HEK293T (cell line): Measurements from ENCODE around the gene IL18R1.

Experiments used
- CTCF ChIA-PET: fragments of 350-600 bp; formaldehyde crosslinking; extraction: SDS; loops from one replicate; lab custom pipeline; 2021; ENCODE audit warnings: antibody characterized with exemption, inconsistent platforms; lab: Yijun Ruan, JAX
- POLR2A ChIA-PET: fragments of 350-600 bp; formaldehyde crosslinking; extraction: SDS; loops from one replicate; lab custom pipeline; 2020; ENCODE audit warnings: antibody characterized with exemption, inconsistent platforms; lab: Yijun Ruan, JAX
- DNase-seq: peaks from one replicate; pipeline ENCODE4 v3.0.0; 2012; ENCODE audit warnings: mixed read lengths; ENCODE audit errors: extremely low spot score
- ARNT ChIP-seq: fragments of 450-650 bp; IDR thresholded peaks from 2 replicates; pipeline ENCODE4 v1.6.1; 2017; ENCODE audit warnings: mild to moderate bottlenecking
- BHLHE40 ChIP-seq: fragments of 450-650 bp; IDR thresholded peaks from 2 replicates; pipeline ENCODE4 v1.6.1; 2016; ENCODE audit warnings: mild to moderate bottlenecking, moderate library complexity, borderline replicate concordance
- CTBP1 ChIP-seq: fragments of 450-650 bp; IDR thresholded peaks from 2 replicates; pipeline ENCODE4 v1.6.1; 2016; ENCODE audit warnings: borderline replicate concordance
- ELF4 ChIP-seq: fragments of 450-650 bp; IDR thresholded peaks from 2 replicates; pipeline ENCODE4 v1.6.1; 2017; ENCODE audit warnings: antibody characterized with exemption
- FOXA1 ChIP-seq: fragments of 450-650 bp; IDR thresholded peaks from 2 replicates; pipeline ENCODE4 v1.6.1; 2016; ENCODE audit warnings: mild to moderate bottlenecking
- FOXK2 ChIP-seq: fragments of 450-650 bp; IDR thresholded peaks from 2 replicates; pipeline ENCODE4 v1.6.1; 2016; ENCODE audit warnings: mild to moderate bottlenecking
- FOXM1 ChIP-seq: fragments of 450-650 bp; IDR thresholded peaks from 2 replicates; pipeline ENCODE4 v1.6.1; 2017; ENCODE audit warnings: mild to moderate bottlenecking, borderline replicate concordance
- HDGF ChIP-seq: fragments of 450-650 bp; IDR thresholded peaks from 2 replicates; pipeline ENCODE4 v1.6.1; 2017; ENCODE audit warnings: antibody characterized with exemption, borderline replicate concordance
- L3MBTL2 ChIP-seq: fragments of 450-650 bp; conservative IDR thresholded peaks from 2 replicates; pipeline ENCODE4 v1.6.1; 2016; ENCODE audit warnings: mild to moderate bottlenecking
- LEF1 ChIP-seq: fragments of 450-650 bp; IDR thresholded peaks from 2 replicates; pipeline ENCODE4 v1.6.1; 2017; ENCODE audit warnings: mild to moderate bottlenecking, borderline replicate concordance
- NFRKB ChIP-seq: fragments of 450-650 bp; IDR thresholded peaks from 2 replicates; pipeline ENCODE4 v1.6.1; 2016; ENCODE audit warnings: mild to moderate bottlenecking, moderate library complexity
- SP1 ChIP-seq: fragments of 450-650 bp; IDR thresholded peaks from 2 replicates; pipeline ENCODE4 v1.6.1; 2017
- SUZ12 ChIP-seq: fragments of 450-650 bp; IDR thresholded peaks from 2 replicates; pipeline ENCODE4 v1.6.1; 2016; ENCODE audit warnings: mild to moderate bottlenecking
- TARDBP ChIP-seq: fragments of 450-650 bp; IDR thresholded peaks from 2 replicates; pipeline ENCODE4 v1.6.1; 2016
- ZNF384 ChIP-seq: fragments of 450-650 bp; IDR thresholded peaks from 2 replicates; pipeline ENCODE4 v1.6.1; 2016
- TF ChIP-seq, protein P1 (sequence below): fragments of 450-650 bp; IDR thresholded peaks from 2 replicates; pipeline ENCODE4 v1.6.1; 2016

Gene IL18R1

GRCh38 chr2:102396012-102396411 lies 40.4 kb downstream of the IL18R1 start:
- ChIA-PET POLR2A (no interaction called here), CTCF (no interaction called here)
- no peak for DNase-seq
- TF ChIP-seq ELF4 (no peak), SP1 (no peak), BHLHE40 (no peak), LEF1 (no peak), TARDBP (no peak)
- TF ChIP-seq, protein P1, sequence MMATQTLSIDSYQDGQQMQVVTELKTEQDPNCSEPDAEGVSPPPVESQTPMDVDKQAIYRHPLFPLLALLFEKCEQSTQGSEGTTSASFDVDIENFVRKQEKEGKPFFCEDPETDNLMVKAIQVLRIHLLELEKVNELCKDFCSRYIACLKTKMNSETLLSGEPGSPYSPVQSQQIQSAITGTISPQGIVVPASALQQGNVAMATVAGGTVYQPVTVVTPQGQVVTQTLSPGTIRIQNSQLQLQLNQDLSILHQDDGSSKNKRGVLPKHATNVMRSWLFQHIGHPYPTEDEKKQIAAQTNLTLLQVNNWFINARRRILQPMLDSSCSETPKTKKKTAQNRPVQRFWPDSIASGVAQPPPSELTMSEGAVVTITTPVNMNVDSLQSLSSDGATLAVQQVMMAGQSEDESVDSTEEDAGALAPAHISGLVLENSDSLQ, result no peak

DNA sequence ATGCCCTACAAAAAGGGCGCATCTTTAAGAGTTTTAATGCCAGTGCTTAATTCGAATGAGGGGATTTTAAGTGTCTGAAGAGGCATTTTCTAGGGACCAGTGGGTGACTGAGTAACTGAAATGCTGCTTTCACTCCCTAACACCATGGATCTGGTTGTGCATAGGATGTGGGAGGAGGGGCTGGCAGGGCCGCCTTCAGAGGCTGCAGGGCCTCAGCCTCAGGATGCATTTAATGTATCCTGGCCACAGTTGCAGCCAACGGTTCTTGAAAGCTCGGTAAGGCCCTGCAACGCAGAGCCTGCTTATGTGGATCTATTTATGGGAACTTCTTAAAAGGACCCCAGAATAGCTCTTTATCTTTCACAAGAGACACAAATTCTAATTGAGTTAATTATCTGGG lies 41.6 kb downstream of the IL18R1 start:
- no peak for DNase-seq
- no peak for TF ChIP-seq TARDBP
- no peak for TF ChIP-seq FOXK2
- TF ChIP-seq SP1, result no peak
- TF ChIP-seq, protein P1, result no peak
- no peak for TF ChIP-seq SUZ12
- TF ChIP-seq ARNT, result no peak
- TF ChIP-seq ELF4, result no peak
- TF ChIP-seq HDGF, result no peak
- TF ChIP-seq L3MBTL2, result no peak
- TF ChIP-seq CTBP1, result no peak
- no peak for TF ChIP-seq FOXA1
- TF ChIP-seq ZNF384, result no peak
- no peak for TF ChIP-seq LEF1
- no peak for TF ChIP-seq BHLHE40
- TF ChIP-seq NFRKB, result no peak
- no peak for TF ChIP-seq FOXM1
- CTCF ChIA-PET, result no interaction called here
- POLR2A ChIA-PET, result no interaction called here

GRCh38 chr2:102399499-102400141 lies 44.0 kb downstream of the IL18R1 start:
- CTCF ChIA-PET, result no interaction called here
- POLR2A ChIA-PET, result no interaction called here

GRCh38 chr2:102401456-102401855 lies 45.9 kb downstream of the IL18R1 start:
- TF ChIP-seq FOXM1, result no peak
- no peak for TF ChIP-seq CTBP1
- TF ChIP-seq SUZ12, result no peak
- TF ChIP-seq, protein P1, result no peak
- no peak for TF ChIP-seq LEF1
- no peak for TF ChIP-seq ELF4
- TF ChIP-seq BHLHE40, result no peak
- TF ChIP-seq SP1, result no peak
- no peak for TF ChIP-seq TARDBP
- TF ChIP-seq ARNT, result no peak
- TF ChIP-seq ZNF384, result no peak
- no peak for TF ChIP-seq FOXA1
- TF ChIP-seq L3MBTL2, result no peak
- TF ChIP-seq HDGF, result no peak
- no peak for TF ChIP-seq FOXK2
- ChIA-PET CTCF (no interaction called here), POLR2A (no interaction called here)
- DNase-seq, result no peak

More at GRCh38 chr2:102399499-102400141, 44.0 kb downstream of the IL18R1 start:
- TF ChIP-seq ZNF384 (no peak), ARNT (no peak)
- TF ChIP-seq, protein P1, result no peak
- no peak for DNase-seq

- no peak for DNase-seq
- CTCF ChIA-PET, result no interaction called here
- POLR2A ChIA-PET, result no interaction called here
- TF ChIP-seq LEF1 (no peak), CTBP1 (no peak)
These were observed 46.3 kb downstream of the IL18R1 start for GRCh38 chr2:102401865-102402264.

GRCh38 chr2:102410952-102411351 lies 55.4 kb downstream of the IL18R1 start:
- ChIA-PET POLR2A (no interaction called here), CTCF (no interaction called here)
- DNase-seq, result no peak
- TF ChIP-seq NFRKB (no peak), SP1 (no peak), LEF1 (no peak), TARDBP (no peak), ZNF384 (no peak), ELF4 (no peak), FOXK2 (no peak), ARNT (no peak), SUZ12 (no peak), FOXA1 (no peak), CTBP1 (no peak), BHLHE40 (no peak), FOXM1 (no peak), L3MBTL2 (no peak), HDGF (no peak)
- TF ChIP-seq, protein P1, result no peak
